ENCODE results near the gene PICALM.
"Not testable (repeated sequence)": the region's sequence is repeated elsewhere in the genome, so short reads cannot be mapped to it uniquely, and the experiment has no call there.

Gene PICALM

DNA sequence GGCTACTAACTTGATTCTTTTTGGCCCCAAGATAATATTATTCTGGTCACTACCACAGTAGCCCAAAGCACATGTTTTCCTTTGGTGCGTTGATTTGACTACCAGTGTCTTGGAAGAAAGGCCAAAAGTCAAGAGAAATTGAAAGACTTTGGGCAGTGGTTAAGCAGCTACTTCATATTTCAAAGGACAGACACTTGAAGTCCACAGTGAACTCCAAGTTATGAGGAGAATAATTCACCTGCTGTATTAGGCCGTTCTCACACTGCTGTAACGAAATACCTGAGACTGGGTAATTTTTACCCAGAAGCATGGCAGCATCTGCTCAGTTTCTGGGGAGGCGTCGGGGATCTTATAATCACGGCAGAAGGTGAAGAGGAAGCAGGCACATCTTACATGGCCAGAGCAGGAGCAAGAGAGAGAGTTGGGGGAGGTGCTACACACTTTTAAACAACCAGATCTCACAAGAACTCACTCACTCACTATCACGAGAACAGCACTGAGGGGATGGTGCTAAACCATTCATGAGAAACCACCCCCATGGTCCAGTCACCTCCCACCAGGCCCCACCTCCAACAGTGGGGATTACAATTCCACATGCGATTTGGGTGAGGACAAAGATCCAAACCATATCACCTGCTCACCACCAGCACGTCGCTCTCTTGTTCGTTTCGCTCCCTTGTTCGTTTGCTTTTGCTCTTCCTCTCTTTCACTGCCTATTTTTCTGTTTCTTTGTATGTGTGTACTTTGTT is 40.2 kb upstream of the PICALM start:
- no peaks in the 10 kb centered on the region for H3K36me3 ChIP-seq
- H3K9me3 ChIP-seq: no peaks in the 10 kb centered on the region; the same call in 1 of the 2 replicates
- no peaks in the 10 kb centered on the region for H3K4me1 ChIP-seq
- H3K4me3 ChIP-seq (ENCODE audit: low read depth, low read length): no peak overlapping the region
- TF ChIP-seq, protein P1, sequence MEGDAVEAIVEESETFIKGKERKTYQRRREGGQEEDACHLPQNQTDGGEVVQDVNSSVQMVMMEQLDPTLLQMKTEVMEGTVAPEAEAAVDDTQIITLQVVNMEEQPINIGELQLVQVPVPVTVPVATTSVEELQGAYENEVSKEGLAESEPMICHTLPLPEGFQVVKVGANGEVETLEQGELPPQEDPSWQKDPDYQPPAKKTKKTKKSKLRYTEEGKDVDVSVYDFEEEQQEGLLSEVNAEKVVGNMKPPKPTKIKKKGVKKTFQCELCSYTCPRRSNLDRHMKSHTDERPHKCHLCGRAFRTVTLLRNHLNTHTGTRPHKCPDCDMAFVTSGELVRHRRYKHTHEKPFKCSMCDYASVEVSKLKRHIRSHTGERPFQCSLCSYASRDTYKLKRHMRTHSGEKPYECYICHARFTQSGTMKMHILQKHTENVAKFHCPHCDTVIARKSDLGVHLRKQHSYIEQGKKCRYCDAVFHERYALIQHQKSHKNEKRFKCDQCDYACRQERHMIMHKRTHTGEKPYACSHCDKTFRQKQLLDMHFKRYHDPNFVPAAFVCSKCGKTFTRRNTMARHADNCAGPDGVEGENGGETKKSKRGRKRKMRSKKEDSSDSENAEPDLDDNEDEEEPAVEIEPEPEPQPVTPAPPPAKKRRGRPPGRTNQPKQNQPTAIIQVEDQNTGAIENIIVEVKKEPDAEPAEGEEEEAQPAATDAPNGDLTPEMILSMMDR (IDR thresholded peaks at IDR 0.05; ENCODE audit: low read depth, low read length): no peak
- H3K27me3 ChIP-seq: no peaks in the 10 kb centered on the region
- DNase-seq: no peak

DNA sequence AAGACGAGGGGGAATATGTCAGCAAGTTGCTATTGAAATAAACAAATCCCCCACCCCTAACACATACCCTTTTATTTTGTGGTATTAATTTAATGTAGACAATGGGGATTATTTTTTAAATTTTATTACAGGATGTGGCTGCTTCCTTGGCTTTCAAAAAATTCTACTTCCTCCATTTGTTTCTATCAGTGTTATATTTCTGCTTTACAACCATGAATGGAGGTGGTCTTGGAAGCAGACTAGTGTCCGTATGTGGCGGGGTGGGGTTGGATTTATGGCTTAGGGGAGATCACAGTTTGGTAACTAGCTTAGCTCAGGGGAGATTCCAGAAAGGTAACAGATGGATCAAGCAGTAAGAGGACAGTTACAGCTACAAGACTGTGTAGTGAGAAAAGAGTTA is 39.3 kb upstream of the PICALM start:
- H3K4me1 ChIP-seq: no peaks in the 10 kb centered on the region
- DNase-seq: no peak
- no peaks in the 10 kb centered on the region for H3K36me3 ChIP-seq
- no peaks in the 10 kb centered on the region; the same call in 1 of the 2 replicates for H3K9me3 ChIP-seq
- H3K27me3 ChIP-seq: no peaks in the 10 kb centered on the region
- TF ChIP-seq, protein P1 (IDR thresholded peaks at IDR 0.05; ENCODE audit: low read depth, low read length): no peak
- H3K4me3 ChIP-seq (ENCODE audit: low read depth, low read length): no peak overlapping the region

DNA sequence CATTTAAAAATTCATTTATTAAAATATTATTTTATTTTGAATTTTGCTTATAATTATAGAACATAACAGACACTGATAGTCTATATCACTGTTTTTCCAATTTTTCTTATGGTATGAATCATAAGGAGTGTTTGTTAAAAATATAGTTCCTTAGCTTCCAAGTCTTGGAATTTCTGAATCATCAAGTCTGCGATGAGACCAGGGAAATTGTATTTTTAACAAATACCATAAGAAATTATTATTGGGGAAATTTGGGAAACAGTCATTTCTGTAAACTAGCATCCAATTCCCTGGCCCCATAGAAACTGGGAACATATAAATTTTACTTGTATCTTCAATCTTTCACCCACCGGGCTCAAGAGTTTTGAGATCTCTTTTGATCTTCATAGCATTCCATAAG is 38.0 kb upstream of the PICALM start:
- TF ChIP-seq, protein P1 (IDR thresholded peaks at IDR 0.05; ENCODE audit: low read depth, low read length): no peak
- DNase-seq: no peak
- Histone ChIP-seq H3K9me3 (no peaks in the 10 kb centered on the region; the same call in 1 of the 2 replicates), H3K4me3 (ENCODE audit: low read depth, low read length) (no peak overlapping the region), H3K27me3 (no peaks in the 10 kb centered on the region), H3K36me3 (no peaks in the 10 kb centered on the region), H3K4me1 (no peaks in the 10 kb centered on the region)

DNA sequence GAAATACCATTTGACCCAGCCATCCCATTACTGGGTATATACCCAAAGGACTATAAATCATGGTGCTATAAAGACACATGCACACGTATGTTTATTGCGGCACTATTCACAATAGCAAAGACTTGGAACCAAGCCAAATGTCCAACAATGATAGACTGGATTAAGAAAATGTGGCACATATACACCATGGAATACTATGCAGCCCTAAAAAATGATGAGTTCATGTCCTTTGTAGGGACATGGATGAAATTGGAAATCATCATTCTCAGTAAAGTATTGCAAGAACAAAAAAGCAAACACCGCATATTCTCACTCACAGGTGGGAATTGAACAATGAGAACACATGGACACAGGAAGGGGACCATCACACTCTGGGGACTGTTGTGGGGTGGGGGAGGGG is 37.1 kb upstream of the PICALM start:
- not testable (repeated sequence) for H3K36me3 ChIP-seq; DNase-seq; H3K4me1 ChIP-seq; H3K27me3 ChIP-seq; H3K9me3 ChIP-seq; H3K4me3 ChIP-seq (ENCODE audit: low read depth, low read length)

DNA sequence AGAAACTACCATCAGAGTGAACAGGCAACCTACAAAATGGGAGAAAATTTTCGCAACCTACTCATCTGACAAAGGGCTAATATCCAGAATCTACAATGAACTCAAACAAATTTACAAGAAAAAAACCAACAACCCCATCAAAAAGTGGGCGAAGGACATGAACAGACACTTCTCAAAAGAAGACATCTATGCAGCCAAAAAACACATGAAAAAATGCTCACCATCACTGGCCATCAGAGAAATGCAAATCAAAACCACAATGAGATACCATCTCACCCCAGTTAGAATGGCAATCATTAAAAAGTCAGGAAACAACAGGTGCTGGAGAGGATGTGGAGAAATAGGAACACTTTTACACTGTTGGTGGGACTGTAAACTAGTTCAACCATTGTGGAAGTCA is 36.7 kb upstream of the PICALM start:
- DNase-seq: not testable (repeated sequence)

DNA sequence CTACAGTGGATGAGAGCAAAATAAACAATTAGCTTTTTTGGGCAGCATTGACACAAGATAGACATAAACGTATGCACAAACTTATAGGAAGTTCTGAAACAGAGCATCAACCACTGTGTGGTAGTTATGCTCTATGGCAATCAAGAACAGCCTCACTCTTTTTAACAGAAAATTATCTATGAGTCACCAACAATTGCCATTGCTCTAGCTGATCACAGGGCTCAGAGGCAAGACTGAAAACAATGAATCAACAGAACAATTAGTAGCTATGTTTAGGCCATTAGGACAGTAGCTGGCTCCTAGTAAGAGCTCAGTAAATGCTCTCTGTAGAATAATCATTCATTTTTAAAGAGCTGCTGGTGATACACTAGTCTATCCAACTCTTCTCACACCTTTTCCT is 34.9 kb upstream of the PICALM start:
- Histone ChIP-seq H3K4me1 (peaks cover 3% of the 10 kb centered on the region; the same call in 1 of the 2 replicates), H3K4me3 (ENCODE audit: low read depth, low read length) (no peak overlapping the region), H3K36me3 (no peaks in the 10 kb centered on the region), H3K27me3 (no peaks in the 10 kb centered on the region), H3K9me3 (no peaks in the 10 kb centered on the region; the same call in 1 of the 2 replicates)
- TF ChIP-seq, protein P1 (IDR thresholded peaks at IDR 0.05; ENCODE audit: low read depth, low read length): no peak
- no peak for DNase-seq

More for the DNA sequence above, 36.7 kb upstream of the PICALM start:
- not testable (repeated sequence) for H3K4me3 ChIP-seq (ENCODE audit: low read depth, low read length); H3K36me3 ChIP-seq; H3K9me3 ChIP-seq; H3K27me3 ChIP-seq; H3K4me1 ChIP-seq

DNA sequence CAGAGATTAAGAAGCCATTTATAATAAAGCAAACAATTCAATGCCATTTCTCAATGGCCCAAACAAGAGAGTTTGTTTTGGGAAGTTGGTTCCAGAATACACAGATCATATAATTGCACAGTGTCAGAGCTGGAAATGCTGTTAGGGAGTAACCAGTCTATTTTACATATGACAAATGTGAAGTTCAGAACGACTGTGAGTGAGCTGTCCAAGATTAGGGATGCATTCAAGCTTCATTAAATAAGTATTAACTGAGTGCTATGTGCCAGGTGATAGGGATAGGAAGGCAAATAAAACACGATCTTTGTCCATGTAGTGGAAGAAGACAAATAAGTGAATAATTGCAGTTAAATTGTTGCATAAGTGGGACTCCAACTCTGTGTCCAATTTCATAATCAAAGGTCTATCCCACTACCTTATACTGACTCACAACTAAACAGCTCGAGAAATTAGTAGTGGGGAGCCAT is 33.1 kb upstream of the PICALM start:
- Histone ChIP-seq H3K4me1 (peaks cover 3% of the 10 kb centered on the region; the same call in 1 of the 2 replicates), H3K4me3 (ENCODE audit: low read depth, low read length) (no peak overlapping the region), H3K9me3 (no peaks in the 10 kb centered on the region), H3K36me3 (no peaks in the 10 kb centered on the region), H3K27me3 (no peaks in the 10 kb centered on the region)
- TF ChIP-seq, protein P1 (IDR thresholded peaks at IDR 0.05; ENCODE audit: low read depth, low read length): no peak
- DNase-seq: no peak

All from BE2C (cell line).